ENCODE measurements around the gene NUDC.
"Not testable (repeated sequence)": the region's sequence is repeated elsewhere in the genome, so short reads cannot be mapped to it uniquely, and the experiment has no call there.

Gene NUDC

DNA sequence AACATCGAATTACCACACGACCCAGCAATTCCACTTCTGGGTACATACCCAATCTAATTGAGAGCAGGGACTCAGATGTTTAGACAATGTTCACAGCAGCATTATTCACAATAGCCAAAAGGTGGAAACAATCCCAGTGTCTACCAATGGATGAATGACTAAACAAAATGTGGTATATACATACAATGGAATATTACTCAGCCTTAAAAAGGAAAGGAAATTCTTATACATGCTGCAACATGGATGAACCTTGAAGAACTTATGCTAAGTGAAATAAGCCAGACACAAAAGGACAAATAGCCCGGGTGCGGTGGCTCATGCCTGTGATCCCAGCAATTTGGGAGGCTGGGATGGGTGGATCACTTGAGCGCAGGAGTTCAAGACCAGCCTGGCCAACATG lies 31.8 kb downstream of the NUDC start:
- DNase-seq = no peak

DNA sequence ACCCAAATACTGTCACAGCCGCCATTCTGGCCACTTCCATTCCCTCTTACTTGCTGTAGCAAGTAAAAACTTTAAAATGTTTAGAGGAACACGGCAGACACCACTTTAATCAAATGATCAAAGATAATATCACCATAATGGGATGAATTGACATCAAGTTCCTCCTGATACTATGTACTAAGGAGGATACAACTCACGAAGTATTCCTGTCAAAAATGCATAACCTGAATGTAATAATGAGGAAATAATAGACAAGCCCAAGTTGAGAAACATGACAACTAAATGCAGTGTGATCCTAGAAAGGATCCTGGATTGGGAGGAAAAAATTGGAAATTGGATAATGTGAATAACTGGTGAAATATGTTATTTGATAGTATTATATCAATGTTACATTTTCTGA lies 34.8 kb downstream of the NUDC start:
- DNase-seq = no peak

DNA sequence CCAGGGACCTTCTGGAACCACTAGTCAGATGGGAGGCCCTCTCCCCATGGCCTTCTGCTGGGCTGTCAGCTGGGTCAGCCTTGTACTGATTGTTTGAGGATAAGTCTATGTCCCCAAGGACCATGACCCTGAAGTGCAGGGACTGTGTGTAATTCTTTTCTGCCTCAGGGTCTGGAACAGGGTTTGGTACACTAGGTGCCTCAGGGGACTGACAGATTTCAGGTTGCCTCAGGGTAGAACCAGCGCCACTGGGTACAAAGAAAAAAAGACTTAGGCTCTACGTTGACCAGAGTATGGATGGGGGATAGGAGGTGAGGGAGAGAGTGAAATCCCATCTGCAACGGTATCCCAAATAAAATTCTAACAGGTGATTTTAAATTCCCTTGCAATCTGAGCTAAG lies 35.8 kb downstream of the NUDC start:
- DNase-seq = no peak

DNA sequence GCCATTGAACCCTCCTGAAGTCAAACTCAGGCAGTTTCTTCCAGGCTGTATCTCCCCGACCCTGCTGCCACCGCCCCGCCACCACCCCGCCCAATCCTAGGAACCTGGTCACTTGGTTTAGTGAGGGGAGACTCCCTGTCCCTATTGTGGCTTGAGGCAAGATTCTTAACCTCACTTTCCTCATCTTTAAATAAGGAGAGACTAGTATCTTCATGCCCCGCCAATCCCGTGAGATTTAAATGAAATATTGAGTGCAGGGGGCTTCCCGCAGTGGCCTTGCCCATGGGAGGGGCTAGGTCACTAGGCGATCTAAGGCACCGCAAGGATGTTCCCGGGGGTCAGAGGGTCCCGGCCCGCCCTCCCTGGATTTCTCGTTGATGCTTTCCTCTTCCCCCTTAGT lies 37.7 kb downstream of the NUDC start:
- DNase-seq = no peak

DNA sequence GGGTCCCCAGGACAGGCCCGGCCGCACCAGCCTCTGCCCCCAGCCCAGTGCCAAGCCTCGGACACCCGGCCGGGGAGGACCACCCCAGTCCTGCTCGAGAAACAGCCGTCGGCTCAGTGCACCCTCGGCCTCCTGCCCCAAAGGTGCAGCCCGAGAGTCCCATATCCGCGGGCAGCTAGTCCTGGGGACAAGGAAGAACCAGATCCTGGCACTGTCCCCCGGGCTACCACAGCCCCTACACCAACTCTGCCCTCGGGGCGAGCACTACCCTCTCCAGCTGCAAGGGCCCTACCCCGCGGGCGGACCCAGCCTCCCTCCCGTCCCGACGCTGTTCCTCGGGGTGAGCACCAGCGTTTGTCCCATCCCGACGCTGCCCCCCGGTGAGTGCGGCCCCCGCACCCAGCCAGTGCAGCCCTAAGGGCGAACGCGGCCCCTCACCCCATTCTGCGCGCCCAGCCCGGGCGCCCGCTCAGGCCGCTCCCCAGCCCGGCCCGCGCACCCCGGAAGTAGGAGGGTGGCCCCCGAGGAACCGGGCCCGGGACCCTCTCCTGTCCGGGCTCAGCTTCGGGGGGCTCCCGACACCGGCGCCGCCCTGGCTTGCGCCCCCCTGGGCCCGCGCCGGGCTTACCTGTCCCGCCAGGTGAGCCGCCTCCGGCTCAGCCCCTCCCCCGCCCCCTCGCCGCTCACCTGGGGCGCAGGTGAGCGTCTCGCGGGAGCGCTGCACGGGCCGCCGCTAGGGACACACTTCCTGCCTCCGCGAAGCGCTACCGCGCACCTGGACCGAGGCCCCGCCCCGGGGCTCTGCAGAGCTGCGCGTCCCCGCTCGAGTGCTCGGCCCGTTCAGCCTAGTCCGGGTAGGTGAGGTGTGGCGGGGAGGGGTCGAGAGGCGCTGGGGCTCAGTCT lies 38.4 kb downstream of the NUDC start, which contains the start of gene KDF1:
KDF1 (minus strand) TSS at position 747 of the 903 bp plus-strand sequence. CDS start 8,088 bp downstream, outside the sequence.
- DNase-seq = peak; percentile 76

DNA sequence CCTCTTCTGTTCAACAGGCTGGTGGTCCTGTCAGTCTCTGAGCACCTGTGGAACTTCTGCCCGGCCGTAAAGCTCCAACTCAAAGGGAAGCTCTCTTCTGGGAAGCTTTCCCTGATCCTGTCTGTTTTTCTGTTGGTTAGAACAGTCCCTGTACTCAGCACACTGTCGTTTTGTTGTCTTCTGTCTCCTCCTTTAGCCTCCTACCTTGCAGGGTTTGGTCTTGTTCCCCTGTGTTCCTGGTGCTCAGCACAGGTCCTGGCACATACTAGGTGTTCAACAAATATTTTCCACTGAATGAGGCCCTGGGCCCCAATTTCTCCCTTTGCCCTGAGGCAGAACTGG lies 39.1 kb downstream of the NUDC start:
- no peak for DNase-seq

DNA sequence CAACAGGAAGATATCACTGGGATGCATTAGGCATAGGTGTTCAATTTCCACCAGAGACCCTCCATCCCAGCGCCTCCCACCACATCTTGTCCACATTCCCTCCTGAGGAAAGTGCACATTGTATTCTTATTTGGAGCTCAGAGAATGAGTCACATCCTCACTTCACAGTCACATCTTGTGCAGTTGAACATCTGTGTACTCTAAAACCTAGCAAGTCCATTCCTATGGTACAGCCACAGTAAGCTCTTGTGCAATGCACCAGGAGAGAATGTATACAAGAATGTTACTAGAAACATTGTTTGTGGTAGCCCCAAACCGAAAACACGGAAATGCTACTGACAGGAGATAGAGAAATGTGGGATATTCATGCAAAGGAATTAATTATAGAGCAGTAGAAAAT lies 40.3 kb downstream of the NUDC start:
- no peak for DNase-seq

DNA sequence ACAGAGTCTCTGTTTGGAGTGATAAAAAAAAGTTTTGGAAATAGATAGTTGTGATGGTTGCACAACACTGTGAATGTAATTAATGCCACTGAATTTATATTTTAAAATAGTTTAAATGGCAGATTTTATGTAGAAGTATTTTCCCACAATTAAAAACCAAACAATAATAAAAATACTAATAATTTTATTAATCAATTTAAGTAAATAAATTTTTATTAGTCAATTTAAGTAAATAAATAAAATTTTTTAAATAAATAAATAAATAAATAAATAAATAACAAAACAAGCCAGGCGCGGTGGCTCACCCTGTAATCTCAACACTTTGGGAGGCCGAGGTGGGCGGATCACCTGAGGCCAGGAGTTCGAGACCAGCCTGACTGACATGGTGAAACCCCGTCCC lies 43.7 kb downstream of the NUDC start:
- no peak for DNase-seq

DNA sequence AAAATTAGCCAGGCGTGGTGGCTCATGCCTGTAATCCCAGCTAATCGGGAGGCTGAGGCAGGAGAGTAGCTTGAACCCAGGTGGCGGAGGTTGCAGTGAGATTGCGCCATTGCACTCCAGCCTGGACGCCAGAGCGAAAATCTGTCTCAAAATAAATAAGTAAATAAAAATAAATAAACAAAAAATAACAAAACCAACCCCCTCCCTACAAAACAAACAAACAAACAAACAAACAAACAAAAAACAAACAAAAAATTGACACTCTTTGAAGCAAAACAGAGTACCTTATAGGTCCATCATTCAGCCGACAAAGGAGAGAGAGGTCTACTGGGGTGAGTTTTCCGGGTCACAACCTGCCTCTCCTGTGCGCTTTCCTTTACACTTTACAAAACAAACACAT lies 44.1 kb downstream of the NUDC start:
- DNase-seq = no peak

DNA sequence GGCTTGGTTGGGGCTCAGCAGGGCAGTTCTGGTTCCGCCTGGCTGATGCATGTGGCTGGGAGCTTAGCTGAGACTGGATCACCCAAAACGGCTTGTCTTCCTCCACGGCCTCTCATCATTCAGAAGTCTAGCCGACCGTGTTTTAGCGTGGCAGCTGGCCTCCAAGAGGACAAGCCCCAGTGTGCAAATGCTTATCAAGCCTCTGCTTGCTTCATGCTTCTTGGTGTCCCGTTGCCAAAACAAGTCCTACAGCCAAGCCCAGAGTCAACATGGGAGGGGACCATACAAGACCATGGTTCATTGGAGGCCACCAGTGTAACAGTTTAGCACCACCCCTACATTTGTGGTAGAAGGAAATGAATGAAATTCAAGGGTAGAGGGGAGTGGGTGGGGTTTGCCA lies 49.3 kb downstream of the NUDC start:
- no peak for DNase-seq

DNA sequence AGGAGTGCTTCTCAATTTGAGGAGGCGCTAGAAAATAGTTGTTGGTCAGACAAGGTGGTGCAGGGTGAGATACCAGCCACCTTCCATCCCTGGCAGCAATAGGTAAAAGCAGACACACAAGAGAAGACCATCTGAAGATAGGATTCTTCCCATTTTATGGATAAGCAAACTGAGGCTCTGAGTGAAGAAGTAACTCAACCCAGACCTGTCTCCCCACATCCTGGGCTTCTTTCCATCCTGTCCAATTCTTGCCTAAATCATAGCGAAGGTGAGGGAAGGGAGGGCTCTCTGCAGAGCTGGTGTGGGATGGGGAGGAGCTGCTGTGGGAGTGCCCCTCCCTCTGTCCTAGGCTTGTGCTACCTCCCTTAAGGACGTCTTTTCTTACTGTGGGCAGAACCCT lies 50.0 kb downstream of the NUDC start:
- DNase-seq = no peak

DNA sequence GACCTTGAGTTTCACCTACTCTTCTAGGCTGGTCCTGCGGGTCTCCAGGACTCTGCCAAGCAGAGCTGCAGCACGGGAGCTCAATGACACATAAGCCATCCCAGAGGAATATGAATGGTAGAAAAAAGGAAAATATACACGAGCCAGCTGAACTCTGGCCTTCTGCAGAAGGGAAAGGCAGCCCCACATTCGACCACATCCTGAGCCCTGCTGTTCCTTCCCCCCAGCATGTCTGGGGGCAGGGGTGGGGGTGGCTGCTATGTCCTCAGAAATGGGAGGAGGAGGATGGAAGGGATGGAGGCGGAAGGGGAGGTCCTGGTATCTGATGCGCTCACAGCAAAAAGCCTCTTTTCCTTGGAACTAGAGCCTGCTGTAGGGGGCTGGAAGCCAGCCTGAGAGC lies 50.8 kb downstream of the NUDC start:
- DNase-seq = no peak

DNA sequence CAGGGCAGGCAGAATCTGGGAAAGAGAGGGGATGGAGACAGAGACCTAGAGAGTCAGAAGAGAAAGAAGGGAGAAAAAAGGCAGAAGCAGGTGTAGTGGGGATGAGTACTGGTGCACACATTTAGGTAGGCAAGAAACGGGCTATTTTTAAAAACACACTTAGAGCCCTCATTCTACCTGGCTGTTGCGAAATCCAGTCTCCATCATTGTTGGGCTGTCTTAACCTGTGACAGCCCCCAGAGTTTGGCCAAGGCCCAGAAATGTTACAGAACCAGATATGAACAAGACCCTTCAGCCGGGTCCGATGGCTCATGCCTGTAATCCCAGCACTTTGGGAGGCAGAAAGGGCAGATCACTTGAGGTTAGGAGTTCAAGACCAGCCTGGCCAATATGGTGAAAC lies 51.3 kb downstream of the NUDC start:
- no peak for DNase-seq

DNA sequence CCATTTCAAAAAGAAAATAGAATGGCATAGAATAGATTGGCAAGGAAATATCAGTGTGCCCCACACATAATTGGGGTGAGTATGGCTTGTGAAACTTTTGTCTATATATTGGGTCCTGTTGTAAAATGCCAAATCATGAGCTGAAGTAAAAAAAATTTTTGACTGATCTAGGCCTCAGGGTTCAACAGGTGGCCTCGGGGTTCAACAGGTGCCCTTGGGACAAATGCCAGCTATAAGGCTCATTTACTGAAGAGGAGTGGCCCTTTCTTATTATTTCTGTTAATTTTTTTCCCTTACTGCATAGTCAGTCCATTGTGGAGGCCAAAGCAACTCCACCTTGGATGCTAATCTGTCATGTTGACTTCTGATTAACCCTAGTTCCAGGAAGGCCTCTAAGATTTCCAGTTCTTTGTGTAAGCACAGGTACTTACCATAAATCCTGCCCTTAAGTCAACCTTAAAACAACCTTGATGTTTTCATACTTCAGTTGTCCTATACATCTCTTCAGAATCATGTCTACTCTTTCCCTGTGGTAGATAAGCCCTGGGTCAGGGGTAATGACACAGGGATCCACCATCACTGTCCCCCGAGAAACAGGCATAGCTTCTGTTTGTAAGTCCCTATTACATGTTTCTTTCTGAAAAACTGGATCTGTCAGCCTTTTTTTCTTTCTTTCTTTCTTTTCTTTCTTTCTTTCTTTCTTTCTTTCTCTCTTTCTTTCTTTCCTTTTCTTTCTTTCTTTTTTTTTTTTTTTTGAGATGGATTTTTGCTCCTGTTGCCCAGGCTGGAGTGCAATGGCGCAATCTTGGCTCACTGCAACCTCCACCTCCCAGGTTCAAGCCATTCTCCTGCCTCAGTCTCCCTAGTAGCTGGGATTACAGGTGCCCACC lies 55.3 kb downstream of the NUDC start:
- DNase-seq = no peak

DNA sequence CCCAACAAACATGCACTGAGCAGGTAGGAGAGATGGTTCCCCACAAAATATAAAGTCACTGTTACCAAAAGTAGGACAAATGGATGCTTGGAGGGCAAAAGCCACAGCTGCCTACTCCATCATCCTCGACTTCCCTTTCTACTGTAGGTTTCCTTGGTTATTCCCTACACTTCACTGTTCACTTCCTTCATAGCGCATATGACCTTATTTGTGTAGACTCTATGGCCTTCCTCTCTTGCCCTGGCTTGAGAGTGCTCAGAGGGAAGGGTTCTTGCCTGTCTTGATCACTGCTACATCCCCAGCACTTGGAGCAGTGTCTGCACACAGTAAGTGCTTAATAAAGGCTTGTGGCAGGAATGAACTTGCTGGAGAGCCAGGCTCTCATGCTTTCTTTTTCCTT lies 57.4 kb downstream of the NUDC start:
- DNase-seq = no peak

DNA sequence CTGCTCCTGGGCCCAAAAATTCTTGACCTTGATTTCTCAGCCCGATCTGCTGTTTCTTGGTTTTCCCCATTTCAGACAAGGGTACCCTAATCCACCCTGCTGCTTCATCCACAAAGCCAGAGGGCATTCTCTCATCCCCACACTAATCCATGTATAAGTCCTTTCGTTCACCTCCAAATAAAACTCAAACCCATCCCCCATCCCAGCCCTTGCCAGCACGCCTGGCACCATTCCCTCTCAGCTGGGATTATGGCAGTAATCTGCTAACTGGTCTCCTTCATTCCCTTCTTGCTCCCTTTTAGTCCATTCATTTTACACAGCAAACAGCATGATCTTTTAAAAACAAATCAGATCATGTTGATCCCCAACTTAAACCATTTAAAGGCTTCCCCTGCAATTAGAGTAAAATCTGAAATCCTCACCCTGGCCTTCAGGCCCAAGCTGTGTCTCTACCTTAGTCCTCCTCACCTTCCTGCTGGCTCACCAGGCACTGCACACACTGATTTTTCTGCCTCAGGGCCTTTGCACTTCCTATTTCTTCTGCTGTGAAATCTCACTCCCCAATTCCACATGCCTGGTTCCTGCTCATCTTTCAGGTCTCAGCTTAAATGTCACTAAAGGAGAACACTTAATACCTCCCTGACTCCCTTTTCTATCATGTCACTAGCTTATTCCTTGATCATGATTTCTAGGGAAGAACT lies 59.8 kb downstream of the NUDC start:
- DNase-seq = no peak

DNA sequence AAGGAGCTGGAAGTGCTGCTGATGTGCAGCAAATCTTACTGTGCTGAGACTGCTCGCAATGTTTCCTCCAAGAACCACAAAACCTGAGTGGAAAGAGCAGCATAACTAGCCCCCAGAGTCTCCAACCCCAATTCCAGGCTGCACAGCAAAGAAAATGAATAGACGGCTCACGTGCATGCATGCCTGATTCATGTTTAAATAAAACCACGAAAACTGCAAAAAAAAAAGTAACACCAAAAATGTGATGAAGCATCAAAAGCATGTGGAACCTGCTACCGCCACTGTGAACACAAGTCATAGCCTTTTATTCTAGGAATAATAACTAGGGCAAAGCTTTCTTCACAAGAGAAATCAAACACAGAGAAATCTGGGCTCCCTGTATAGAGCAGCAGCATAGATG lies 62.3 kb downstream of the NUDC start:
- no peak for DNase-seq

DNA sequence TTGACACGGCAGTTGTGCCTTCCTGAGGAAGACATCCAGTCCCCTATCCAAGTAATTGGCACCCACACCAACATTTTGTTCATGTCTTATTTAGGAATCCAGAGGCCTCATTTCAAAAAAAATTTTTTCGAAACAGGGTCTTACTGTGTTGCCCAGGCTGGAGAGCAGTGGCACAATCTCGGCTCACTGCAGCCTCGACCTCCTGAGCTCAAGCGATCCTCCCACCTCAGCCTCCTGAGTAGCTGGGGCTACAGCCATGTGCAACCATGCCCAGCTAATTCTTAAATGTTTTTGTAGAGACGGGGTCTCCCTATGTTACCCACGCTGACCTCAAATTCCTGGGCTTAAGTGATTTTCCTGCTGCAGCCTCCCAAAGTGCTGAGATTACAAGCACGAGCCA lies 62.7 kb downstream of the NUDC start:
- DNase-seq = no peak

DNA sequence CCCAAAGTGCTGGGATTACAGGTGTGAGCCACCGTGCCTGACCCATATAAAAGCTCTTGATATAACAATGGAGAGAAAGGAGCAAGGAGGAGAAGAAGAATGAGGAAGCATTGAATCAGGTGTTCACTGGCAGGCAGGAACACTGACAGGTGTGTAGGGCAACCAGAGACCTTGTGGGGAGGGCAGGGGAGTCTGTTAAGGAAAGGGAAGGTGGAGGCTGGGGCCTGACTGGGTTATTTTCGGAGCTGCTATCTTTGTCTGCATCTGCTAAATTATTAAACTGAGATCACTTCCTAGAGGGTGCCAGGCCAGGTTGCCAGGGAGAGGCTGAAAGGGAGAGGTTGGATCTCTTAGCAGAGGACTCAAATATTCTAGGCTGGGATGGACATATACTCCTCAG lies 65.1 kb downstream of the NUDC start:
- DNase-seq = no peak

DNA sequence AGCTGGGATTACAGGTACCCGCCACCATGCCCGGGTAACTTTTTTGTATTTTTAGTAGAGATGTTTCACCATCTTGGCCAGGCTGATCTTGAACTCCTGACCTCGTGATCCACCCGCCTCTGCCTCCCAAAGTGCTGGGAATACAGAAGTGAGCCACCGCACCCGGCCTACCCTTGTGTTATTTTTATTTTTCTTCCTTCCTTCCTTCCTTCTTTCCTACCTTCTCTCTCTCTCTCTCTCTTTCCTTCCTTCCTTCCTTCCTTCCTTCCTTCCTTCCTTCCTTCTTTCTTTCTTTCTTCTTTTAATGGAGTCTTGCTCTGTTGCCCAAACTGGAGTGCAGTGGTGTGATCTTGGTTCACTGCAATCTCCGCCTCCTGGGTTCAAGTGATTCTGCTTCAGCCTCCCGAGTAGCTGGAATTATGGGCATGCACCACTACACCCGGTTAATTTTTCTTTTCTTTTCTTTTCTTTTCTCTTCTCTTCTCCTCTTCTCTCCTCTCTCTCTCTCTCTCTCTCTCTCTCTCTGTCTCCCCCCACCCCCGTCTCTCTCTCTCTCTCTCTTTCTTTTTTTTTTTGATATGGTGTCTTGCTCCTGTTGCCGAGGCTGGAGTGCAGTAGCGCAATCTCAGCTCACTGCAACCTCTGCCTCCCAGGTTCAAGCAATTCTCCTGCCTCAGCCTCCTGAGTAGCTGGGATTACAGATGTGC lies 68.0 kb downstream of the NUDC start:
- DNase-seq = not testable (repeated sequence)

DNA sequence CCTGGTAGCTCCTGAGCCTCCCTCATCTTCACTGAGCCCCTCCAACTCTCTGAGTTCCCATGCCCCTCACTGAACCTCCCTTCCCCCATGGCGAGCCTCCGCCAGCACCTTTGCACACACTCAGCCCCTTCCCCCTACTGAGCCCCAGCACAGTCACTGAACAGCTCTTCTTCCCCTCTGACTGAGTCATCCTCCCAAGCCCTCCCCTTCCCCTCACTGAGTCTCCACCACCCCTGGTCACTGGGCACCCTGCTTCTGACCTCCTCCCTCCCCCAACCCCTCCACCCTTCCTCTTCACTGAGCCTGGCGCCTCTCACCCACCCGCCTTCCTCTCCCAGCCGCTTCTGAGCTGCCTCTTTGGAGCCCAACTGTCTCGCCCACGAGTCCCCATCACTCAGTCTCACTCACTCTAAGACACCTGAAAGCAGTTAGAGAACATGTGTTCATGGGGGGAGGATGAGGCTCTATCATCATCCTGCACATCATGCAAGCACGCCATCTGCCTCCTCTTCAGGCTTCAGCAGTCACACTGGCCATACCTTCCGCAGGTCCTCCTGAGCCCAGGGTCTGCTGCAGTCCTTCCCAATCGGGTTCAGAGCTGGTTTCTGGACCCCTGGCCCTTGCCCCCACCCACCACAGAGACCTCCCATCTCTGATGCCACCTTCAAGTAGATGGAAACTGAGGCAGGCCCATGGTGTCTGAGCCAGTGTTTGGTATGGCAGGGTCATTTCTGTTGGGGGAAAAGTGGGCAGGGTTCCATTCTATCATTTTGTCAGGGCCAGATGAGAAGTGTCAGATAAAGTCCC lies 70.0 kb downstream of the NUDC start:
- DNase-seq = no peak
